PC-3 (cell line): Measurements from ENCODE around the gene CRB3.

Experiments used
- CTCF ChIP-seq: fragments of 300-600 bp; sonication (generic); conservative IDR thresholded peaks from 2 replicates; pipeline ENCODE4 v1.5.1; 2017; ENCODE audit warnings: antibody characterized with exemption, low read depth, mild to moderate bottlenecking, low read length
- EZH2 ChIP-seq: fragments of 300-600 bp; sonication (generic); IDR thresholded peaks from one replicate; pipeline ENCODE4 v1.6.1; 2017; ENCODE audit warnings: antibody characterized with exemption, mild to moderate bottlenecking, low read length; ENCODE audit not compliant: unreplicated experiment
- EZH2phosphoT487 ChIP-seq: fragments of 300-600 bp; sonication (generic); IDR thresholded peaks from 2 replicates; pipeline ENCODE4 v1.6.1; 2018; ENCODE audit warnings: mild to moderate bottlenecking, antibody characterized with exemption, low read length, borderline replicate concordance

GRCh38 chr19:6443986-6444385 lies 20.1 kb upstream of the CRB3 start:
- no peak for TF ChIP-seq EZH2
- TF ChIP-seq CTCF = no peak
- TF ChIP-seq EZH2phosphoT487 = no peak
